NCI-H2227 (cell line): ENCODE results near the gene PHKA1.
A peak's percentile ranks its signal among the peaks of the same experiment; 100 is the strongest.
"Not testable (repeated sequence)": the region's sequence is repeated elsewhere in the genome, so short reads cannot be mapped to it uniquely, and the experiment has no call there.

ENCODE experiments used
- DNase-seq: peaks from one replicate; lab custom pipeline; 2025; ENCODE audit not compliant: unreplicated experiment; lab: John Stamatoyannopoulos, UW

Gene PHKA1

GRCh38 chrX:72669508-72669907 lies 44.6 kb downstream of the PHKA1 start:
- not testable (repeated sequence) for DNase-seq

DNA sequence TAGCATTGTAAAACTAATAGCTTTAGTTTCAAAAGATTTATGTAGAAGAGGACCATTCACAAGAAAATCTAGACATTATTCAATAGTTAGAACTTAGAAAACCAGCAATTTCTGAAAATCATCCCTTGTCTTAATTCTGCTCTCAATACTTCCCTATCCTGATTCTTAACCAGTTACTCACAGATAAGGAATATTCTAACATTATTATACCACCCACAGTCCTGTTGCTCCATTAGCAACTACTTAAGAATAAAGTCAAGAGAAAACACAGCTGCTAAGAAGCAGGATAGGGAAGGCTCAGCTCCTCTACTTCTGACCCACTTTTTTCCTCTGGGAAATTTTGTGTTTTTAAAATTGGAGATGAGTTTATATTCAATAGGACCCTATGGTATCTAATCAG lies 47.7 kb downstream of the PHKA1 start:
- DNase-seq: no peak

GRCh38 chrX:72663737-72664136 lies 50.4 kb downstream of the PHKA1 start:
- no peak for DNase-seq

DNA sequence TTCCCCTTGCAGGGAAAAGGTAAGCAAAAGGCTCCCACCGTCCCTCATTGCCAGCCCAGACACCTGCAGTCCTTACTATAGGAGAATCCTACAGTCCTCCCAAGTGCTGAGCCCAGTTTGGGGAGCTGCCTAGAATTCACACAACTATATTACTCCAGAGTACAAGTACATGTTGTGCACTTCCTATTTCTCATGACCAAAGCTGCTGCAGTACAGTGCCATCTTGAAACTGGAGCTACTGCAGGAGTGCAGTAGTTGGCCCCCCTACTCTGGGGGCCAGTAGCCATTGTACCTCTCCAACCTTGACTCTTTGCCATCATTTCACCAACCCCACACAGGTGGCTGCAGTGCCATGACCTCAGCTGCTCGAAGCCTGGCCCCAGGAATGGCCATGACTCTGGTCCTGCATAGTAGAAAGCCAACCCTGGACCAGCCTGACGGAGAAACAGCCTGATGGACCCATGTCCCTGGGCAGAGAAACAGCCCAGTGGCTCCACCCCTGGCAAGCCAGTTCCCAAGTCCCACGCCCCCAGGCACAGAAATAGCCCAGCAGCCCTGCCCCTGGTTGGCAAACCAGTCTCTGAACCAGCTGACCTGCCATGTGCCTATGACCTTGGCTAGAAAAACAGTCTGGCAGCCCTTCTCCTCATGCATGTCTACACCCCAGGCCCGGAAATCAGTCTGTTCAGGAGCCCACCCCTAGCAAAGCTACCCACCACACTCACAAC lies 51.9 kb downstream of the PHKA1 start:
- DNase-seq: no peak

DNA sequence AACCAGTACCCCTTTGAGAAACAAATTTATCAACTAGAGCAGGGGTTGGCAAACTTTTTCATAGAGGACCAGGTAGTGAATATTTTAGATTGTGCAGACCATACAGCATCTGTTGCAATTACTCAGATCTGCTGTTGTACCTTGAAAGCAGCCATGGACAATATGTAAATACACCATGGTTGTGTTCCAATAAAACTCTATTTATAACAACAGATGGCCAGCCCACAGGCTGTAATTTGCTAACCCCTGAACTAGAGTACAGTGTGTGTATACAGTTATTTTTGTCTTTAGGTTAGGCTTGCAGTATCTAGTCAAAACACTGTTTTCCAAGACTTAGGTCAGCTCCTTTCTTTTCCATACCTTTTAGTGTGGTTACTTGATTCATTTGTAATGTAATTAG lies 54.4 kb downstream of the PHKA1 start:
- DNase-seq: no peak

DNA sequence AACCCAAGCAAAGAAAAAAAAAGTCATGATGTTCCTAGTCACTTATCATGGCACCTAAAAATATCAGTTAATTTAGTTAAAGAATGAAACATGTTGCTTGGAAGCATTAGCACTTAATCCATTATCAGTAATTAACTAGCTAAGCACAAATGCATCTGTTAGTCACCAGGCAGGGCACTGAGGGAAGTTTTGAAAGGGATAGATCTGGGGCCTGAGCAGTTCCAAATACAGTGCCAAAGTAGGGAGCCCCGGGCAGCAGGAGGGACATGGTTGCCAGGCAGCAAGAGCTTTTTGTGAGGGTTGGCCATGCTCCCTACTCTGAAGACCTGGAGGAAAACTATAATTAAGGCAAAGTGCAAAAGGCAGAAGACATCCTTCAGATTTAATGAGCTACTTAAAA lies 62.0 kb downstream of the PHKA1 start:
- peak; percentile 19 for DNase-seq

DNA sequence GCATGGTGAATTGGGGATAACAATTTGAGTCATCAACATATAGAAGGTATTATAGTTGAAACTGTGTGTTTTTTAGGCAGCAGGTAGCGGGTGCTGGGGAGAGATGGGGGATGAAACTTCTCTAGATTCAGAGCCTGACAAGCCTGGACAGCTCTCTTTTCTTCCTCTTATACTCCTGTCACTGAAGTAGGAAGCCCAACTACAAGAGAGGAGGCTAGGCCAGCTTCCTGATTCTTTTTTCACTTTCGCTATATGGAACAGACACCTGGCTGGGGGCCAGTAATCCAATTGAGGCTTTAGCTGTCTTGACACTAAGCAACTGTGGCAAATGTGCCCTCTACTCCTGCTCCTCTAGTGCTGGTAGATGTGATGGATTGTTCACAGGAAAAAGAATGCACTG lies 69.2 kb downstream of the PHKA1 start:
- DNase-seq: no peak

DNA sequence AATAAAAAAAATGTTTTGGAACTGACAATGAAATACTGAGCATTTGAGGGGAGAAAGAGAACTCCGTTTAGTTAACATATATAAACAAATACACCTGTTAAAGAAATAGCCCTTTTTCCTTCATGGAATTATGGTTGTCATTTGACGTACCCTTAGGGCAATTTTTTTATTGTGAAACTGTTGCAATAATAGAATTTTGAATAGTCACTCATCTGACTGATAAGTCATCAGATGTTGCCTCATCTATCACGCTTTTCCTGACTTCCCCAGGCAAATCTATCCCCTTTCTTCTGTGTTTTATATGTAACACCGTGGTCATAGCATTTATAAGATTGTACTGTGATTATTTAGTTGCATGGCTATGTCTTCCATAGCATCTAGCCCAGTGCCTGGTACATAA lies 72.5 kb downstream of the PHKA1 start:
- DNase-seq: no peak

DNA sequence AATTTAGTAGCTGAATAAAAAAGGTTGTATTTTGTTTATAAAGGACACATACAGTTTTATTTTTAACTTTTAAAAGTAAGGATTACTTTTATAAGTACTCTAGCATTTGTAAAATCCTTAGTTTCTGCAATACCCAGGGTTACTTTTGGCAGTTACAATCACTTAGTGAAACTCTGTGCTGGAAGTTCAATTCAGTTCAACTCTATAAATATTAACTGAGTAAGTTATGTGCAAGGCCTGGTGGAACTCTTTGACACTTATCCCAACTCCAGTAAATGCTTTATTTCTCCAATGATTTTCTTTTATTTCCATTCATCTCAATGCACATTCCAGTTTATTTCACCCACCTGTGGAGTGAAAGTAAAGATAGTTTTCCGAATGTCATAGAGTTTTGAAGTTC lies 78.2 kb downstream of the PHKA1 start:
- DNase-seq: no peak

- DNase-seq: no peak
These were observed 79.8 kb downstream of the PHKA1 start for GRCh38 chrX:72634331-72634730.

DNA sequence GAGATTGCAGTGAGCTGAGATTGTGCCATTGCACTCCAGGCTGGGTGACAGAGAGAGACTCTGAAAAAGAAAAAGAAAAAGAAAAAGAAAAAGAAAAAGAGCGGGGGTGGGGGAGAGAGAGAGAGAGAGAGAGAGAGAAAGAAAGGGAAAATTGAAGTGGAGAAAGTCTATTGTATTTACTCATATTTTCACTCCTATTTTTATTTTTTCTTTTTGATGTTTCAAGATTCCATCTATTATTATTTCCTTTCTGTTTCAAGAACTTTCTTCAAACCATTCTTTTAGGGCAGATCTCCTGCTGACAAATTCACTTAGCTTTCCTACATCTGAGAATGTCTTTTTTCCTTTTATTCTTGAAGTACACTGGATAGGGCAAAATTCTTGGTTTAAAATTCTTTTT lies 83.9 kb downstream of the PHKA1 start:
- DNase-seq: no peak

DNA sequence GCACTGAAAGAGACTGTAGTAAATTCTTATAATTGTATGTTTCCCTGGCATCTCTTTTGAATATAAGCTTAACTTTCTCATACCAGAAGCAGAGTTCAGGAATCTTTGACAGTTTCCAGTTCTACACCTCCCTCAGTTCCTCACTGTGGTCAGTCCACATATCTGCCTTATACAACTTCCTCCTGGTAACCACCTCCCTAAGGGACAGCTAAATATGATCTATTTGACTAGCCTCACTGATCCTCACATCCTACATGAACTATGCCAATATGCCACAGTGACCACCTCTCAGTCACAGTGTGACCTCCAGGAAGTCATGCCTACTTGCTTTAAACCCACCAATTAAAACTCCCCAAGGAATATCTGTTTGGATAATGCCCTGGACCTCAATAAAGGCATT lies 89.9 kb downstream of the PHKA1 start:
- no peak for DNase-seq

GRCh38 chrX:72621625-72622485 lies 92.3 kb downstream of the PHKA1 start:
- no peak for DNase-seq

- no peak for DNase-seq
These were observed 92.9 kb downstream of the PHKA1 start for GRCh38 chrX:72621163-72621562.

DNA sequence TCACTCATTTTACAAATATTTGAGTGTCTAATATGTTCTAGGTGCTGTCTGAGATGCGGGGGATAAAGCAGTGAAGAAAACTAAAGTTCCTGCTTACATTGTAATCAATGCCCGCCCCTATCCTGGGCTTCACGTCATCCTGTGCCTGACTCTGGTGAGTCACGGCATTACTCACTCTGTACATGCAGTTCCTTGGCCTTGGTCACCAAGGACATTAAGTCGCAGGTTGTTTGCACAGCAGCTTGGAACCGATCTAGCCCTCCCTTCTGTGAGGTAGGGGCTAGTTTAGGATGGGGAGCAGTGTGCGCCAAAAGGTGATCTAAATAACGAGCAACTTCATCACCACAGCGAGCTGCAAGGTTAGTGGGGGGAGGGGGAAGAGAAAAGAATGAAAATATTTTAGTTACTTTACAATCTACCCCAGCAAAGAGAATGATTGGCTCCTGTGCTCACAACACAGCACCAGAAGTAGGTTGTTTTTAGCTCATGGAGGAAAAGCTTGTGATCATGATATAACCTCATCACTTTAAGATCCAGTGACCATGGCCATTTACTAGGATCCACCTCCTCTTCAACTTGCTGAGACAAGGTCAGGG lies 93.5 kb downstream of the PHKA1 start:
- no peak for DNase-seq

GRCh38 chrX:72609313-72609712 lies 104.8 kb downstream of the PHKA1 start:
- no peak for DNase-seq

DNA sequence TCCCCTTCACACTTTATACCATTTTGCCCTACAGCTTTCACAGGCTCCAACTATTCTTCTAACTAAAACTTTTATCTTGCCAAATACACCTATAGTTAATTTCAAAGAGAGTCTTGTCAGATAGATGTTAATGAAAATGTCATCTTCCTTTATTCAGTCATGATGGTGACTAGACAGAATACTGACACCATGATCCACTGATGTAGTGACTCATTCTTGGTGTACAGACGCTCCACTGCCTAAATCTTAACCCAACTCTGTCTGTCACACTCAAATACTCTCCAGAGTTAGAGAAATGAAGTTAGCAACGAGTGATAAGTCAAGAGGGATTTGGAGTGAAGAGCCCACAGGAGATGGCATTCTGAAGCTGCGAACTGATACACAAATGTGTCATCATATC lies 109.4 kb downstream of the PHKA1 start:
- DNase-seq: no peak

DNA sequence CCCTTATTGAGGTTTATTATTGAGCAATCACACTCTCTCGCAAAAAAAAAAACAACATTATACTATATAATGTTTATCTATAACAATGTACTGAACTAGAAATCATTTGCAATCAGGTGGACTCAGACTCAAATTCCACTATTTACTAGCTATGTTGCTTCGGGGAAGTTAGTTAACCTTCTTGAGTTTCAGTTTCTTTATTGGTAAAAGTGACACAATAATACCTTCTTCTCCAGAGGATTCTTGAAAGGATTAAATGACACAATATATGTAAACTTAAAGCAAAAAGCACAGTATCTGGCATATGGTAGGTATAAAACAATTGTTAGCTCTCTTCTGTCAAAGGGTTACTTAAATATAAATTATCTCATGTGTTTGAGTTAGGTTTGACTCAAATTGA lies 110.0 kb downstream of the PHKA1 start:
- no peak for DNase-seq

DNA sequence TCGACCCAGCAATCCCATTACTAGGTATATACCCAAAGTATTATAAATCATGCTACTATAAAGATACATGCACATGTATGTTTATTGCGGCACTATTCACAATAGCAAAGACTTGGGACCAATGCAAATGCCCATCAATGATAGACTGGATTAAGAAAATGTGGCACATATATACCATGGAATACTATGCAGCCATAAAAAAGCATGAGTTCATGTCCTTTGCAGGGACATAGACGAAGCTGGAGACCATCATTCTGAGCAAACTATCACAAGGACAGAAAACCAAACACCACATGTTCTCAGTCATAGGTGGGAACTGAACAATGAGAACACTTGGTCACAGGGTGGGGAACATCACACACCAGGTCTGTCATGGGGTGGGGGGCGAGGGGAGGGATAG lies 123.1 kb downstream of the PHKA1 start:
- not testable (repeated sequence) for DNase-seq

DNA sequence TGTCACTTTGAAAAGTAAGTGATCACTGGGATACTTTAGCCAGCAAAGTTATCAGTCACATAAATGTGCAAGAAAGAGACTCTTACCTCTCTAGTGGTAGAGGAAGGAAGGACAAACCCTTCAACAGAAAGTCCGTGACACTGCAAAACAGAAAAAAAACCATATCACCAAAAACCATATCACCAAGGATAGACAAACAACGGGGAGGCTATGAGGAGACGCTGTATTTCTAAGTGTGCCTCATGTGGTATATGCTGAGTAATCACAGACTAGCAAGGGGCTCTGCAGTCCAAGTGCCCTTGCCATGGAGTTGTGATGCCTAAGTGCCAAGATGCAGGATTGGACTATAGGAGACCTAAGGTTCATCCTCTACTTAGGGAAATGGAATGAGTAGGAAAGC lies 129.9 kb downstream of the PHKA1 start:
- DNase-seq: no peak

DNA sequence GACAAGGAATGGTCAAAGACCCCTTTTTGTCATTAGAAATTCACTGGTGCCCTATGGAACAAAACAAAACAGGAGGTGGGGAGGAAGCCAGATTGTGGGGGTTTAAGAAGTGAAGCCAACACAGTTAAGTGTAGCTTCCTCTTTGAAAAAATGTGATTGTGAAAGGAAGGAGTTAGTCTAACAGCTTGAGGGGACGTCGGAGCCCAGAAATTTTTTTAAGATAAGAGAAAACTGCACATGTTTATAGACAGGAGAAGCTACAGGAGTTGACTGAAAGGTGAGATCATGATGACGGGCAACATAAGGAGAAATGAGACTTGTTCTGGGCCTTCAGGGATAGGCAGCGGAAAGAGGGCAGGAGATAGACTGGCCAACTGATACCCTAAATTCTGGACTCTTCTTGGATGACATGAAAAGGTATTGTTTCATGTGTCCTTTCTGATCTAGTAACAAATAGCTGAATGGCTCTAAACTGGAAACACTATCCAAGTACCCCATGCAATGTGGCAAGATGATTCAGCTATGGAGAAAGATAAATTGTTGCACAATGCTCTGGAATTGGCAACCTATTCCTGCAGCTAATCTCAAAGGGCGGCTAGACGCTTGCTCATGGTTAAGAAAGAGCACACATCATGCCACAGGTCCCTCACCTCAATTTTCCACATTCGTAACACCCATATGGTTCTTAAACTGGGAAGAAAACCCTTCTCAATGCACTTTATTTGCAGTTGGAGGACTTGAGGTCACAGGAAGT lies 137.8 kb downstream of the PHKA1 start:
- no peak for DNase-seq

GRCh38 chrX:72573158-72573511 lies 141.0 kb downstream of the PHKA1 start:
- no peak for DNase-seq
